Neural cell (in vitro differentiated cells): Measurements from ENCODE around the gene NR2C1. TPM values are rescaled to one million over a fixed set of nuclear protein-coding genes. Genes with fewer than 3 reads are reported as not detected.

Experiments
- H2AFZ ChIP-seq: fragments of 200-600, 300-800 bp; sonication (generic), shearing (Covaris generic); 2 replicates; pipeline ENCODE4 v1.6.0; 2014; ENCODE audit warnings: low read depth, mild to moderate bottlenecking, antibody characterized with exemption, low read length, moderate library complexity
- H3F3A ChIP-seq: fragments of 200-600 bp; shearing (Covaris generic); 2 replicates; pipeline ENCODE4 v1.6.1; 2016; ENCODE audit warnings: mild to moderate bottlenecking, moderate library complexity, mixed read lengths, antibody characterized with exemption, low read length; ENCODE audit not compliant: insufficient read depth, poor library complexity, severe bottlenecking
- H3K27ac ChIP-seq: fragments of 200-600, 300-800 bp; sonication (generic), shearing (Covaris generic); 2 replicates; pipeline ENCODE4 v1.5.1; 2014; ENCODE audit warnings: mild to moderate bottlenecking, low read length, moderate library complexity
- H3K27me3 ChIP-seq: fragments of 300-800, 200-600 bp; sonication (generic), shearing (Covaris generic); 2 replicates; pipeline ENCODE4 v1.6.0; 2014; ENCODE audit warnings: mild to moderate bottlenecking, low read depth, low read length, moderate library complexity; ENCODE audit not compliant: insufficient read depth
- H3K36me3 ChIP-seq: fragments of 300-800, 200-600 bp; sonication (generic), shearing (Covaris generic); 2 replicates; pipeline ENCODE4 v1.5.1; 2014; ENCODE audit warnings: mild to moderate bottlenecking, antibody characterized with exemption, low read length, moderate library complexity; ENCODE audit not compliant: insufficient read depth
- H3K4me2 ChIP-seq: fragments of 300-800, 200-600 bp; sonication (generic), shearing (Covaris generic); 2 replicates; pipeline ENCODE4 v1.6.0; 2014; ENCODE audit warnings: mild to moderate bottlenecking, low read length
- H3K4me3 ChIP-seq: fragments of 300-800, 200-600 bp; sonication (generic), shearing (Covaris generic); 2 replicates; pipeline ENCODE4 v1.5.1; 2014; ENCODE audit warnings: mild to moderate bottlenecking, low read length, moderate library complexity
- H3K79me2 ChIP-seq: fragments of 200-600 bp; shearing (Covaris generic); replicated peaks from 2 replicates; pipeline ENCODE4 v1.6.0; 2014; ENCODE audit warnings: mild to moderate bottlenecking, low read length, moderate library complexity; ENCODE audit not compliant: insufficient read depth
- H3K9ac ChIP-seq: fragments of 300-800, 200-600 bp; sonication (generic), shearing (Covaris generic); 2 replicates; pipeline ENCODE4 v1.6.1; 2016; ENCODE audit warnings: mild to moderate bottlenecking, low read length, mixed read lengths
- H3K9me2 ChIP-seq: fragments of 200-600 bp; shearing (Covaris generic); 2 replicates; pipeline ENCODE4 v1.6.1; 2016; ENCODE audit warnings: mild to moderate bottlenecking, low read length, mixed read lengths; ENCODE audit not compliant: insufficient read depth
- H3K9me3 ChIP-seq: fragments of 200-600, 300-800 bp; sonication (generic), shearing (Covaris generic); 2 replicates; pipeline ENCODE4 v1.6.1; 2016; ENCODE audit warnings: mild to moderate bottlenecking, mixed run types, low read length, moderate library complexity, mixed read lengths
- H4K20me1 ChIP-seq: fragments of 200-600 bp; shearing (Covaris generic); 2 replicates; pipeline ENCODE4 v1.6.1; 2016; ENCODE audit warnings: mild to moderate bottlenecking, mixed run types; ENCODE audit not compliant: insufficient read depth
- CTCF ChIP-seq: fragments of 450-650 bp; IDR thresholded peaks from 2 replicates; pipeline ENCODE4 v1.5.1; 2014; ENCODE audit warnings: antibody characterized with exemption, mild to moderate bottlenecking, moderate library complexity; ENCODE audit not compliant: poor library complexity, severe bottlenecking
- EP300 ChIP-seq: fragments of 450-650 bp; conservative IDR thresholded peaks from 2 replicates; pipeline ENCODE4 v1.6.1; 2014; ENCODE audit warnings: antibody characterized with exemption, mild to moderate bottlenecking, moderate library complexity; ENCODE audit not compliant: poor library complexity, severe bottlenecking
- EZH2 ChIP-seq: fragments of 200-600, 300-800 bp; shearing (Covaris generic), sonication (generic); IDR thresholded peaks from 2 replicates; pipeline ENCODE4 v1.6.1; 2014; ENCODE audit warnings: antibody characterized with exemption, low read length, borderline replicate concordance, mild to moderate bottlenecking; ENCODE audit not compliant: insufficient read depth, poor library complexity, severe bottlenecking
- MXI1 ChIP-seq: fragments of 450-650 bp; conservative IDR thresholded peaks from 2 replicates; pipeline ENCODE4 v1.6.1; 2014; ENCODE audit warnings: antibody characterized with exemption, mild to moderate bottlenecking; ENCODE audit not compliant: poor library complexity, severe bottlenecking
- POLR2AphosphoS5 ChIP-seq: IDR thresholded peaks from 2 replicates; pipeline ENCODE4 v1.6.1; 2012
- RAD21 ChIP-seq: fragments of 450-650 bp; conservative IDR thresholded peaks from 2 replicates; pipeline ENCODE4 v1.6.1; 2014; ENCODE audit warnings: antibody characterized with exemption, mild to moderate bottlenecking, moderate library complexity
- REST ChIP-seq: IDR thresholded peaks from 2 replicates; pipeline ENCODE4 v1.6.1; 2012; ENCODE audit warnings: borderline replicate concordance
- SMC3 ChIP-seq: fragments of 450-650 bp; conservative IDR thresholded peaks from 2 replicates; pipeline ENCODE4 v1.6.1; 2014; ENCODE audit warnings: antibody characterized with exemption, mild to moderate bottlenecking, moderate library complexity; ENCODE audit not compliant: poor library complexity
- TAF1 ChIP-seq: IDR thresholded peaks from 2 replicates; pipeline ENCODE4 v1.6.1; 2012; ENCODE audit warnings: low read depth
- polyA plus RNA-seq: library from polyadenylated mRNA; depleted of rRNA; stranded (reverse); fragments of >200 nt; gene quantifications from 2 replicates; pipeline ENCODE4 v1.2.3, GENCODE V29; 2014

The NR2C1 gene
- polyA plus RNA-seq, 1 donor from 2014 or later: 137 TPM

- no peaks in the 10 kb centered on the region for H3K27me3 ChIP-seq
- H3K27ac ChIP-seq: no peak overlapping the region
- no peak overlapping the region for H2AFZ ChIP-seq
- no peaks in the 10 kb centered on the region for H3K79me2 ChIP-seq
- no peaks in the 10 kb centered on the region for H3K9me2 ChIP-seq
- no peak overlapping the region for H3K9ac ChIP-seq
- H3K9me3 ChIP-seq: no peaks in the 10 kb centered on the region
- TF ChIP-seq EP300: no peak
- H3K4me3 ChIP-seq: no peak overlapping the region
- no peaks in the 10 kb centered on the region for H4K20me1 ChIP-seq
- H3K4me2 ChIP-seq: no peak overlapping the region
- no peaks in the 10 kb centered on the region for H3K36me3 ChIP-seq
- H3F3A ChIP-seq: no peaks in the 10 kb centered on the region
These were observed 27.1 kb upstream of the NR2C1 start for GRCh38 chr12:95100264-95101190.

GRCh38 chr12:95099270-95099790 lies 25.9 kb upstream of the NR2C1 start:
- Histone ChIP-seq H2AFZ (no peak overlapping the region), H3K36me3 (no peaks in the 10 kb centered on the region), H3F3A (no peaks in the 10 kb centered on the region), H3K4me3 (no peak overlapping the region), H3K79me2 (no peaks in the 10 kb centered on the region), H3K4me2 (no peak overlapping the region), H3K9me3 (no peaks in the 10 kb centered on the region), H3K9ac (no peak overlapping the region), H3K9me2 (no peaks in the 10 kb centered on the region), H3K27me3 (no peaks in the 10 kb centered on the region), H3K27ac (no peak overlapping the region), H4K20me1 (no peaks in the 10 kb centered on the region)
- TF ChIP-seq SMC3: no peak
- TF ChIP-seq EP300: no peak
- no peak for TF ChIP-seq REST
- TF ChIP-seq RAD21: no peak
- no peak for TF ChIP-seq CTCF
- no peak for TF ChIP-seq POLR2AphosphoS5
- no peak for TF ChIP-seq EZH2
- TF ChIP-seq MXI1: no peak
- TF ChIP-seq TAF1: no peak
